Kidney glomerular epithelial cell (primary cell): ENCODE data around the gene MEAK7.

Experiments used
- DNase-seq: peaks from one replicate; lab custom pipeline; 2025; lab: John Stamatoyannopoulos, UW

Gene MEAK7

GRCh38 chr16:84504420-84505248 is at the start of gene MEAK7:
Gene MEAK7 (minus strand): TSS chr16:84504659. CDS start chr16:84498086, 6,573 bp downstream.
- DNase-seq: peak; percentile 94

GRCh38 chr16:84553873-84554399 is 49.5 kb upstream of the MEAK7 start:
- DNase-seq: no peak

- no peak for DNase-seq
Observed at GRCh38 chr16:84552135-84552534, 47.7 kb upstream of the MEAK7 start.

- no peak for DNase-seq
Observed at GRCh38 chr16:84550096-84550495, 45.6 kb upstream of the MEAK7 start.

GRCh38 chr16:84548971-84549844 is 44.7 kb upstream of the MEAK7 start:
- no peak for DNase-seq

- no peak for DNase-seq
Observed at GRCh38 chr16:84548508-84548907, 44.0 kb upstream of the MEAK7 start.

- no peak for DNase-seq
Observed at GRCh38 chr16:84547546-84548061, 43.1 kb upstream of the MEAK7 start.

- DNase-seq: no peak
Observed at GRCh38 chr16:84546669-84547545, 42.4 kb upstream of the MEAK7 start.

- no peak for DNase-seq
Observed at GRCh38 chr16:84545114-84545737, 40.8 kb upstream of the MEAK7 start.

GRCh38 chr16:84544031-84544773 is 39.7 kb upstream of the MEAK7 start:
- peak; percentile 48 for DNase-seq

GRCh38 chr16:84543253-84543652 is 38.8 kb upstream of the MEAK7 start:
- DNase-seq: no peak

GRCh38 chr16:84541999-84542817 is 37.7 kb upstream of the MEAK7 start:
- DNase-seq: peak; percentile 54

- DNase-seq: no peak
Observed at GRCh38 chr16:84540194-84540593, 35.7 kb upstream of the MEAK7 start.

GRCh38 chr16:84538222-84538840 is 33.9 kb upstream of the MEAK7 start:
- peak; percentile 31 for DNase-seq

- DNase-seq: no peak
Observed at GRCh38 chr16:84537491-84538151, 33.2 kb upstream of the MEAK7 start.

GRCh38 chr16:84535851-84536250 is 31.4 kb upstream of the MEAK7 start:
- DNase-seq: no peak

- peak; percentile 4 for DNase-seq
Observed at GRCh38 chr16:84535408-84535807, 30.9 kb upstream of the MEAK7 start.

GRCh38 chr16:84534815-84535214 is 30.4 kb upstream of the MEAK7 start:
- DNase-seq: no peak
